ENCODE data around the gene RGPD5. TPM values are rescaled to one million over a fixed set of nuclear protein-coding genes. Genes with fewer than 3 reads are reported as not detected.
"Not testable (repeated sequence)": the region's sequence is repeated elsewhere in the genome, so short reads cannot be mapped to it uniquely, and the experiment has no call there.

RGPD5 gene
- total RNA-seq, 1 donor from 2014 or later = 48.9 TPM

GRCh38 chr2:109896212-109896611, 102.1 kb downstream of the RGPD5 start:
- H3K36me3 Mint-ChIP-seq (ENCODE audit: low read depth, unreplicated experiment); H3K4me1 Mint-ChIP-seq (ENCODE audit: unreplicated experiment); H3K9me3 Mint-ChIP-seq (ENCODE audit: unreplicated experiment); H3K4me3 Mint-ChIP-seq (ENCODE audit: unreplicated experiment); DNase-seq (ENCODE audit: low spot score); H3K27ac Mint-ChIP-seq (ENCODE audit: unreplicated experiment); H3K27me3 Mint-ChIP-seq (ENCODE audit: unreplicated experiment): not testable (repeated sequence)

GRCh38 chr2:109897769-109898461, 103.8 kb downstream of the RGPD5 start:
- not testable (repeated sequence) for H3K36me3 Mint-ChIP-seq (ENCODE audit: low read depth, unreplicated experiment); H3K9me3 Mint-ChIP-seq (ENCODE audit: unreplicated experiment); H3K4me1 Mint-ChIP-seq (ENCODE audit: unreplicated experiment); H3K27ac Mint-ChIP-seq (ENCODE audit: unreplicated experiment); H3K27me3 Mint-ChIP-seq (ENCODE audit: unreplicated experiment); H3K4me3 Mint-ChIP-seq (ENCODE audit: unreplicated experiment); DNase-seq (ENCODE audit: low spot score)

- not testable (repeated sequence) for H3K36me3 Mint-ChIP-seq (ENCODE audit: low read depth, unreplicated experiment); H3K27ac Mint-ChIP-seq (ENCODE audit: unreplicated experiment); DNase-seq (ENCODE audit: low spot score); H3K4me1 Mint-ChIP-seq (ENCODE audit: unreplicated experiment); H3K4me3 Mint-ChIP-seq (ENCODE audit: unreplicated experiment); H3K27me3 Mint-ChIP-seq (ENCODE audit: unreplicated experiment); H3K9me3 Mint-ChIP-seq (ENCODE audit: unreplicated experiment)
Measured at GRCh38 chr2:109898462-109899336, 104.6 kb downstream of the RGPD5 start, which contains the start of gene LIMS3. TSS of gene LIMS3 (plus strand) at chr2:109898688. CDS start at chr2:109898729, 41 bp downstream.

GRCh38 chr2:109905796-109906195, 111.7 kb downstream of the RGPD5 start:
- not testable (repeated sequence) for H3K27ac Mint-ChIP-seq (ENCODE audit: unreplicated experiment); H3K4me3 Mint-ChIP-seq (ENCODE audit: unreplicated experiment); H3K4me1 Mint-ChIP-seq (ENCODE audit: unreplicated experiment); DNase-seq (ENCODE audit: low spot score); H3K9me3 Mint-ChIP-seq (ENCODE audit: unreplicated experiment); H3K27me3 Mint-ChIP-seq (ENCODE audit: unreplicated experiment); H3K36me3 Mint-ChIP-seq (ENCODE audit: low read depth, unreplicated experiment)

Other genes with a start within 250 kb of the RGPD5 start
- 69.8 TPM for gene SEPTIN10, start 180.3 kb upstream of the RGPD5 start, total RNA-seq (ENCODE audit: unreplicated experiment)
- 2.2 TPM for gene SOWAHC, start 179.9 kb upstream of the RGPD5 start, total RNA-seq (ENCODE audit: unreplicated experiment)
- 10.0 TPM for gene LIMS3, start 104.4 kb downstream of the RGPD5 start, total RNA-seq (ENCODE audit: unreplicated experiment)

Measured in endothelial cell (in vitro differentiated cells).